Left colon (tissue), 2 donors: ENCODE measurements around the gene JAKMIP2. TPM values are rescaled to one million over a fixed set of nuclear protein-coding genes. Genes with fewer than 3 reads are reported as not detected.
"Not testable (repeated sequence)": the region's sequence is repeated elsewhere in the genome, so short reads cannot be mapped to it uniquely, and the experiment has no call there.

Experiments used
- ATAC-seq: fragments of 200-7000 bp; cut with Tn5 transposase; one replicate; pipeline ENCODE4 v1.9.1; 2020; ENCODE audit warnings: mild to moderate bottlenecking, moderate library complexity
- DNase-seq, 2 donors: peaks; one replicate each; pipeline ENCODE4 v3.0.0-alpha.2; 2020
- intact Hi-C, 2 donors: fragments of 100-400 bp; cut with DNase I in 1 of 2; cut with micrococcal nuclease in 1 of 2; formaldehyde crosslinking; loops; one replicate each; pipeline versions ENCODE4 v1.11.2 to v1.14.0; 2022; cut with DNase I, micrococcal nuclease
- long read RNA-seq: library from polyadenylated mRNA; unstranded; transcript quantifications from one replicate; pipeline ENCODE4 v2.0.0, GENCODE V29; 2021
- total RNA-seq, 2 donors: library from RNA; stranded (reverse); fragmentation: NEBNext Ultra II Directional; extraction: Animal tissue kit (Norgen Biotek cat#: 25700); gene quantifications; one replicate each; pipeline ENCODE4 v1.2.1, GENCODE V29; 2021
- donor health status: DM: no; HTN: no; CAD: no.
- donor health status: DM: yes; HTN: yes; CAD: no.

JAKMIP2 gene
- 1 to 10 TPM in 1 of 2 donors, under 1 TPM in 1; 0.49 to 1.1 TPM for total RNA-seq
- long read RNA-seq, partial matches to known transcripts, result 1 of 1 reads
- long read RNA-seq, other reads (novel, unspliced or antisense), result 0 of 1 reads

GRCh38 chr5:147782110-147783028 is at the start of gene JAKMIP2:
JAKMIP2 (minus strand) TSS chr5:147782728; CDS start chr5:147671806, 110,922 bp downstream.
- intact Hi-C loops, result no loop called here
- ATAC-seq (peak; percentile 77), DNase-seq (peak; percentile 68)

- intact Hi-C loops, result no loop called here
- ATAC-seq (peak; percentile 95), DNase-seq (peak; percentile 53 to 76)
These were observed 48.9 kb upstream of the JAKMIP2 start, which contains the start of gene SPINK1 for GRCh38 chr5:147831465-147831864. SPINK1 (minus strand) TSS chr5:147831671; CDS start chr5:147831577, 94 bp downstream.

GRCh38 chr5:147830035-147830434 is 47.5 kb upstream of the JAKMIP2 start:
- intact Hi-C loops, result no loop called here
- ATAC-seq, result no peak
- DNase-seq, result no peak

GRCh38 chr5:147827017-147827416 is 44.5 kb upstream of the JAKMIP2 start:
- intact Hi-C loops, result loop anchor here in 1 of 2 donors (10.0 kb wide), 1 partner anchor 202 kb away; no protein-coding TSS in a partner anchor
- ATAC-seq, DNase-seq: not testable (repeated sequence)

- intact Hi-C loops, result loop anchor here in 1 of 2 donors (10.0 kb wide), 1 partner anchor 202 kb away; no protein-coding TSS in a partner anchor
- ATAC-seq (no peak), DNase-seq (no peak)
These were observed 43.8 kb upstream of the JAKMIP2 start for GRCh38 chr5:147826361-147826760.

- ATAC-seq (peak; percentile 91), DNase-seq (peak in 1 of 2 donors; percentile 15)
- intact Hi-C loops, result loop anchor here (2.0 to 10.0 kb wide), 2 partner anchors 194 to 198 kb away; no protein-coding TSS in a partner anchor
These were observed 40.4 kb upstream of the JAKMIP2 start for GRCh38 chr5:147822686-147823491.

- not testable (repeated sequence) for DNase-seq, ATAC-seq
- intact Hi-C loops, result loop anchor here (2.0 to 10.0 kb wide), 2 partner anchors 193 to 197 kb away; no protein-coding TSS in a partner anchor
These were observed 39.7 kb upstream of the JAKMIP2 start for GRCh38 chr5:147822222-147822621.

GRCh38 chr5:147821766-147822165 is 39.2 kb upstream of the JAKMIP2 start:
- intact Hi-C loops, result loop anchor here (2.0 to 10.0 kb wide), 2 partner anchors 193 to 197 kb away; no protein-coding TSS in a partner anchor
- ATAC-seq, result no peak
- no peak for DNase-seq

GRCh38 chr5:147819261-147819770 is 36.8 kb upstream of the JAKMIP2 start:
- DNase-seq (no peak), ATAC-seq (no peak)
- intact Hi-C loops, result no loop called here

- intact Hi-C loops, result no loop called here
- ATAC-seq, result no peak
- DNase-seq, result no peak
These were observed 35.8 kb upstream of the JAKMIP2 start for GRCh38 chr5:147818290-147818689.

- intact Hi-C loops, result no loop called here
- DNase-seq, result no peak
- no peak for ATAC-seq
These were observed 31.2 kb upstream of the JAKMIP2 start for GRCh38 chr5:147813696-147814095.

- no peak for ATAC-seq
- no peak for DNase-seq
- intact Hi-C loops, result no loop called here
These were observed 27.5 kb upstream of the JAKMIP2 start for GRCh38 chr5:147809830-147810666.

GRCh38 chr5:147805030-147805454 is 22.5 kb upstream of the JAKMIP2 start:
- DNase-seq, result peak in 1 of 2 donors; percentile 22
- intact Hi-C loops, result no loop called here
- peak; percentile 64 for ATAC-seq

- intact Hi-C loops, result no loop called here
- DNase-seq (peak in 1 of 2 donors; percentile 8), ATAC-seq (peak; percentile 45)
These were observed 21.8 kb upstream of the JAKMIP2 start for GRCh38 chr5:147804334-147804733.

- no peak for ATAC-seq
- no peak for DNase-seq
- intact Hi-C loops, result no loop called here
These were observed 21.4 kb upstream of the JAKMIP2 start for GRCh38 chr5:147803926-147804325.

GRCh38 chr5:147803161-147803560 is 20.6 kb upstream of the JAKMIP2 start:
- intact Hi-C loops, DNase-seq, ATAC-seq: not testable (repeated sequence)

- no peak for ATAC-seq
- no peak for DNase-seq
- intact Hi-C loops, result no loop called here
These were observed 18.9 kb upstream of the JAKMIP2 start for GRCh38 chr5:147801461-147801860.

GRCh38 chr5:147800491-147800890 is 18.0 kb upstream of the JAKMIP2 start:
- DNase-seq, result no peak
- ATAC-seq, result no peak
- intact Hi-C loops, result no loop called here
